ENCODE results near the gene PTPRT.

PTPRT gene

DNA sequence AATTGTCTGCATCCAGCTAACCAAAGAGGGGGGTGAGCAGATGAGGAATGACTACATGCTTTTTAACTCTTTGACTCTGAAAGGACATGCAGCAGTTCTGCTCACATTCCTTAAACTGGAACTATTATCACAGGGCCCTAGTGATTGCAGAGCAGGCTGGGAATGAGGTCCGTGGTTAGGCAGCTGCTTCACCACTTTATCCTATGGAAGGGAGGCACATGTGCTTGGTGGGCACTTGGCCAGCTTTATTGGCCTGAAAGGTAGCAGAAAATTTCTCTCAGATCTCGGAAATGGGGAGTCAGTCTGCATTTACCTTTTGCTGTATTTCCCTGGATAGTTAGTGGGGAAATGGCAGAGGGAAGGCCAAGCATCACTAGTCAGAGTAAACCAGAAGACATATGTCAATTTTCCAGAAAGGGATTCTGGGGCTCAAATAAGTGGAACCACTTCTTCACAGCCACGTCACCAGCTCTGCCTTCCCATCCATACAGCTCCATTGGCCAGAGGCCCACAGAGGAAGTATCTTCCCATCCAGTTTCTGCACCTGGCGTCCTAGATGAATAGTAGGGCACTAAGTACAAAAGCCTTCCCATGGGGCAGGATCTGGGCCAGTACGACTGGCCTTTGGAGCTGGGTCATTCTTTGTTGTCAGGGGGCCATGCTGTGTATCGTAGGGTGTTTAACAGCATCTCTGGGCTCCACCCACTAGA lies 444.8 kb downstream of the PTPRT start:
- TF ChIP-seq FOXM1 (IDR thresholded peaks at IDR 0.05; ENCODE audit: borderline replicate concordance, low read depth) (no peak), EP300 (IDR thresholded peaks at IDR 0.05; ENCODE audit: borderline replicate concordance) (no peak), EGR1 (IDR thresholded peaks at IDR 0.05) (no peak), TEAD4 (IDR thresholded peaks at IDR 0.05) (no peak), RAD21 (IDR thresholded peaks at IDR 0.05; ENCODE audit: low read depth) (no peak), ZBTB7A (IDR thresholded peaks at IDR 0.05; ENCODE audit: low read depth) (no peak), CREB1 (IDR thresholded peaks at IDR 0.05; ENCODE audit: low read depth) (no peak), YY1 (IDR thresholded peaks at IDR 0.05; ENCODE audit: low read depth) (no peak), CEBPB (IDR thresholded peaks at IDR 0.05) (no peak), TAF1 (IDR thresholded peaks at IDR 0.05; ENCODE audit: low read depth) (no peak), REST (IDR thresholded peaks at IDR 0.05; ENCODE audit: low read depth) (no peak), NFIC (IDR thresholded peaks at IDR 0.05) (no peak), TCF12 (IDR thresholded peaks at IDR 0.05; ENCODE audit: low read depth) (no peak), USF1 (IDR thresholded peaks at IDR 0.05) (no peak)
- TF ChIP-seq, protein P1, sequence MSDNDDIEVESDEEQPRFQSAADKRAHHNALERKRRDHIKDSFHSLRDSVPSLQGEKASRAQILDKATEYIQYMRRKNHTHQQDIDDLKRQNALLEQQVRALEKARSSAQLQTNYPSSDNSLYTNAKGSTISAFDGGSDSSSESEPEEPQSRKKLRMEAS (IDR thresholded peaks at IDR 0.05) = no peak

GRCh38 chr20:42742926-42743325 lies 446.8 kb downstream of the PTPRT start:
- TF ChIP-seq NFIC (IDR thresholded peaks at IDR 0.05) (no peak), ZBTB7A (IDR thresholded peaks at IDR 0.05; ENCODE audit: low read depth) (no peak), CEBPB (IDR thresholded peaks at IDR 0.05) (no peak), FOXM1 (IDR thresholded peaks at IDR 0.05; ENCODE audit: borderline replicate concordance, low read depth) (no peak), TEAD4 (IDR thresholded peaks at IDR 0.05) (no peak), REST (IDR thresholded peaks at IDR 0.05; ENCODE audit: low read depth) (no peak), TCF12 (IDR thresholded peaks at IDR 0.05; ENCODE audit: low read depth) (no peak), RAD21 (IDR thresholded peaks at IDR 0.05; ENCODE audit: low read depth) (no peak), EP300 (IDR thresholded peaks at IDR 0.05; ENCODE audit: borderline replicate concordance) (no peak), CREB1 (IDR thresholded peaks at IDR 0.05; ENCODE audit: low read depth) (no peak)
- TF ChIP-seq, protein P1 (IDR thresholded peaks at IDR 0.05) = no peak

- no peak for TF ChIP-seq RAD21 (IDR thresholded peaks at IDR 0.05; ENCODE audit: low read depth)
- no peak for TF ChIP-seq EP300 (IDR thresholded peaks at IDR 0.05; ENCODE audit: borderline replicate concordance)
- TF ChIP-seq FOXM1 (IDR thresholded peaks at IDR 0.05; ENCODE audit: borderline replicate concordance, low read depth) = no peak
- no peak for TF ChIP-seq USF1 (IDR thresholded peaks at IDR 0.05)
- no peak for TF ChIP-seq YY1 (IDR thresholded peaks at IDR 0.05; ENCODE audit: low read depth)
- TF ChIP-seq EGR1 (IDR thresholded peaks at IDR 0.05) = no peak
Observed at GRCh38 chr20:42741906-42742305, 447.8 kb downstream of the PTPRT start.

- no peak for TF ChIP-seq REST (IDR thresholded peaks at IDR 0.05; ENCODE audit: low read depth)
- TF ChIP-seq YY1 (IDR thresholded peaks at IDR 0.05; ENCODE audit: low read depth) = no peak
- no peak for TF ChIP-seq TCF12 (IDR thresholded peaks at IDR 0.05; ENCODE audit: low read depth)
- TF ChIP-seq USF1 (IDR thresholded peaks at IDR 0.05) = no peak
- no peak for TF ChIP-seq TAF1 (IDR thresholded peaks at IDR 0.05; ENCODE audit: low read depth)
- TF ChIP-seq FOXM1 (IDR thresholded peaks at IDR 0.05; ENCODE audit: borderline replicate concordance, low read depth) = no peak
- TF ChIP-seq CREB1 (IDR thresholded peaks at IDR 0.05; ENCODE audit: low read depth) = no peak
- TF ChIP-seq EP300 (IDR thresholded peaks at IDR 0.05; ENCODE audit: borderline replicate concordance) = no peak
- TF ChIP-seq RAD21 (IDR thresholded peaks at IDR 0.05; ENCODE audit: low read depth) = no peak
- TF ChIP-seq, protein P1 (IDR thresholded peaks at IDR 0.05) = no peak
- TF ChIP-seq TEAD4 (IDR thresholded peaks at IDR 0.05) = no peak
- no peak for TF ChIP-seq CEBPB (IDR thresholded peaks at IDR 0.05)
- TF ChIP-seq NFIC (IDR thresholded peaks at IDR 0.05) = no peak
- TF ChIP-seq EGR1 (IDR thresholded peaks at IDR 0.05) = no peak
- no peak for TF ChIP-seq ZBTB7A (IDR thresholded peaks at IDR 0.05; ENCODE audit: low read depth)
Observed at GRCh38 chr20:42740226-42740870, 449.4 kb downstream of the PTPRT start.

Data from Ishikawa (cell line).